ENCODE data around the gene INPP5F.
"Not testable (repeated sequence)": the region's sequence is repeated elsewhere in the genome, so short reads cannot be mapped to it uniquely, and the experiment has no call there.

Gene INPP5F

DNA sequence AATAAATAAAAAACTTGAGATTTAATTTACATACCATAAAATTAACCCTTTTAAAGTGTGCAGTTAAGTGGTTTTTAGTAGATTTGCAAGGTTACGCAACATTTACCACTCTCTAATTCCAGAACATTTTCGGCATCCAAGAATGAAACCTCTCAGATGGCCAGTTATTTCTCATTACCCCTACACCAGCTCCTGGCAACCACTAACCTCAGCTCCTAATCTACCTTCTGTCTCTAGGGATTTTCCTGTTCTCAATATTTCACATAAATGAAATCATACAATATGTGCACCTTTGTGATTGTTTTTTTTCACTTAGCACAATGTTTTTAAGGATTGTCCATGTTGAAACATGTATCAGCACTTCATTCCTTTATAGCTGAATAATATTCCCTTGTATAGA lies 45.1 kb downstream of the INPP5F start:
- H3K4me2 ChIP-seq, result no peak overlapping the region

DNA sequence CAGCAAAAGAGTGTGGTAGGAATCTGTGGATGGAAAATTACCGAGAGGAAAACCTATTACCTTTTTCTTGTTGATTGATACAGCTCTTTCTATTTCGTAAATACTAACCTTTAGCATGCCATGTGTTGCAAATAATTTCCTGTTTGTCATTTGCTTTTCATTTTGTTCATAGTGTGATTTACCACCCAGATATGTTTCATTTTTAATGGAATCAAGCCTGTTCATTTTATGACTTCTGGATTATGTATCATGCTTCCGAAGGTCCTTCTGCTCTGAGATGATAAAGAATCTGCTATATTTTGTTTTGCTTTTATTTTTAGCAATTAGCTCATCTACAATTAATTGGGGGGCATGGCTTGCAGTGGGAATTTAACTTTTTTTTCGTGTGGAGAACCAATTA lies 46.5 kb downstream of the INPP5F start:
- Histone ChIP-seq H3K4me1 (ENCODE audit: low read depth, poor library complexity, severe bottlenecking) (no peaks in the 10 kb centered on the region), H3K27ac (no peak overlapping the region), H3K4me3 (IDR thresholded peaks at IDR 0.05; ENCODE audit: insufficient read depth, low read depth, low read length) (no peak overlapping the region), H4K20me1 (ENCODE audit: insufficient read depth) (no peaks in the 10 kb centered on the region), H3K79me2 (ENCODE audit: insufficient read depth, low read depth) (no peaks in the 10 kb centered on the region), H3K36me3 (ENCODE audit: insufficient read depth) (no peaks in the 10 kb centered on the region), H3K9ac (no peak overlapping the region), H3K4me2 (no peak overlapping the region), H3K27me3 (ENCODE audit: insufficient read depth, low read depth) (no peaks in the 10 kb centered on the region), H2AFZ (ENCODE audit: low read depth) (no peak overlapping the region)
- TF ChIP-seq, protein P1, sequence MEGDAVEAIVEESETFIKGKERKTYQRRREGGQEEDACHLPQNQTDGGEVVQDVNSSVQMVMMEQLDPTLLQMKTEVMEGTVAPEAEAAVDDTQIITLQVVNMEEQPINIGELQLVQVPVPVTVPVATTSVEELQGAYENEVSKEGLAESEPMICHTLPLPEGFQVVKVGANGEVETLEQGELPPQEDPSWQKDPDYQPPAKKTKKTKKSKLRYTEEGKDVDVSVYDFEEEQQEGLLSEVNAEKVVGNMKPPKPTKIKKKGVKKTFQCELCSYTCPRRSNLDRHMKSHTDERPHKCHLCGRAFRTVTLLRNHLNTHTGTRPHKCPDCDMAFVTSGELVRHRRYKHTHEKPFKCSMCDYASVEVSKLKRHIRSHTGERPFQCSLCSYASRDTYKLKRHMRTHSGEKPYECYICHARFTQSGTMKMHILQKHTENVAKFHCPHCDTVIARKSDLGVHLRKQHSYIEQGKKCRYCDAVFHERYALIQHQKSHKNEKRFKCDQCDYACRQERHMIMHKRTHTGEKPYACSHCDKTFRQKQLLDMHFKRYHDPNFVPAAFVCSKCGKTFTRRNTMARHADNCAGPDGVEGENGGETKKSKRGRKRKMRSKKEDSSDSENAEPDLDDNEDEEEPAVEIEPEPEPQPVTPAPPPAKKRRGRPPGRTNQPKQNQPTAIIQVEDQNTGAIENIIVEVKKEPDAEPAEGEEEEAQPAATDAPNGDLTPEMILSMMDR (conservative IDR thresholded peaks at IDR 0.05; ENCODE audit: low read depth, low read length), result no peak

More for the DNA sequence above, 45.1 kb downstream of the INPP5F start:
- H3K27ac ChIP-seq, result no peak overlapping the region
- no peaks in the 10 kb centered on the region for H3K36me3 ChIP-seq (ENCODE audit: insufficient read depth)
- no peak overlapping the region for H3K4me3 ChIP-seq (IDR thresholded peaks at IDR 0.05; ENCODE audit: insufficient read depth, low read depth, low read length)
- H4K20me1 ChIP-seq (ENCODE audit: insufficient read depth), result no peaks in the 10 kb centered on the region
- H3K9ac ChIP-seq, result no peak overlapping the region
- TF ChIP-seq, protein P1 (conservative IDR thresholded peaks at IDR 0.05; ENCODE audit: low read depth, low read length), result no peak
- no peaks in the 10 kb centered on the region for H3K27me3 ChIP-seq (ENCODE audit: insufficient read depth, low read depth)
- no peak overlapping the region for H2AFZ ChIP-seq (ENCODE audit: low read depth)
- H3K79me2 ChIP-seq (ENCODE audit: insufficient read depth, low read depth), result no peaks in the 10 kb centered on the region
- H3K4me1 ChIP-seq (ENCODE audit: low read depth, poor library complexity, severe bottlenecking), result no peaks in the 10 kb centered on the region

GRCh38 chr10:119773041-119773440 lies 47.2 kb downstream of the INPP5F start:
- H3K36me3 ChIP-seq (ENCODE audit: insufficient read depth); H3K9ac ChIP-seq; H3K4me1 ChIP-seq (ENCODE audit: low read depth, poor library complexity, severe bottlenecking); H3K27me3 ChIP-seq (ENCODE audit: insufficient read depth, low read depth); H3K79me2 ChIP-seq (ENCODE audit: insufficient read depth, low read depth); H3K27ac ChIP-seq; H3K4me2 ChIP-seq; H2AFZ ChIP-seq (ENCODE audit: low read depth); H3K4me3 ChIP-seq (IDR thresholded peaks at IDR 0.05; ENCODE audit: insufficient read depth, low read depth, low read length); H4K20me1 ChIP-seq (ENCODE audit: insufficient read depth): not testable (repeated sequence)

DNA sequence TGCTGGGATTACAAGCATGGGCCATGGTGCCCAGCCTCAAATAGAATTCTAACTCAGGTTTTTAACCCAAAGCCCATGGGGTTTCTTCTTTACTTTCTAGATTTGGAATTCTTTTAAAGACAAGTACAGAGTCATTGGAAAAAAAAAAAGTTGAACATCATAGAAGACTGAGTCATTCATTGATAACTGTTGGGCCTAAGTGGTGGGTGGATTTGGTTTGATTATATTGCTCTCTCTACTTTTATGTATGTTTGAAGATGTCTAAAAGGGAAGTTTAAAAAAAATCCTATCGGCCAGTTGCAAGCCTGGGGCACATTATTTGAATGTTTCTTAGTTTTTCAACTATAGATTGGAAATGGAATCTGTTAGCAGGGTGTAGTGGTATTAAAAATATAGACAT lies 49.7 kb downstream of the INPP5F start:
- Histone ChIP-seq H3K27me3 (ENCODE audit: insufficient read depth, low read depth) (no peaks in the 10 kb centered on the region), H3K79me2 (ENCODE audit: insufficient read depth, low read depth) (no peaks in the 10 kb centered on the region), H3K27ac (no peak overlapping the region), H2AFZ (ENCODE audit: low read depth) (no peak overlapping the region), H3K36me3 (ENCODE audit: insufficient read depth) (no peaks in the 10 kb centered on the region), H3K9ac (no peak overlapping the region), H3K4me3 (IDR thresholded peaks at IDR 0.05; ENCODE audit: insufficient read depth, low read depth, low read length) (no peak overlapping the region), H3K4me2 (no peak overlapping the region), H3K4me1 (ENCODE audit: low read depth, poor library complexity, severe bottlenecking) (no peaks in the 10 kb centered on the region), H4K20me1 (ENCODE audit: insufficient read depth) (no peaks in the 10 kb centered on the region)
- TF ChIP-seq, protein P1 (conservative IDR thresholded peaks at IDR 0.05; ENCODE audit: low read depth, low read length), result no peak

- Histone ChIP-seq H3K9ac (no peak overlapping the region), H3K4me1 (ENCODE audit: low read depth, poor library complexity, severe bottlenecking) (peaks cover 7% of the 10 kb centered on the region), H3K36me3 (ENCODE audit: insufficient read depth) (no peaks in the 10 kb centered on the region), H3K27ac (no peak overlapping the region), H3K4me2 (no peak overlapping the region), H3K4me3 (IDR thresholded peaks at IDR 0.05; ENCODE audit: insufficient read depth, low read depth, low read length) (no peak overlapping the region), H3K79me2 (ENCODE audit: insufficient read depth, low read depth) (no peaks in the 10 kb centered on the region), H2AFZ (ENCODE audit: low read depth) (no peak overlapping the region), H4K20me1 (ENCODE audit: insufficient read depth) (no peaks in the 10 kb centered on the region), H3K27me3 (ENCODE audit: insufficient read depth, low read depth) (no peaks in the 10 kb centered on the region)
- TF ChIP-seq, protein P1 (conservative IDR thresholded peaks at IDR 0.05; ENCODE audit: low read depth, low read length), result no peak
Measured at GRCh38 chr10:119776536-119776935, 50.7 kb downstream of the INPP5F start.

Measured in KMS-11 (cell line).